SU-DHL-6 (cell line): Measurements from ENCODE around the gene KREMEN1.

ENCODE experiments used
- EZH2phosphoT487 ChIP-seq: fragments of 200-600 bp; sonication (generic), shearing (Covaris generic); conservative IDR thresholded peaks from 2 replicates; pipeline ENCODE4 v1.6.1; 2018; ENCODE audit warnings: mild to moderate bottlenecking, antibody characterized with exemption, low read length, moderate library complexity, mixed read lengths
- TF ChIP-seq, protein P1 (sequence below): fragments of 200-600 bp; sonication (generic); IDR thresholded peaks from one replicate; pipeline ENCODE4 v1.5.1; 2017; ENCODE audit warnings: antibody characterized with exemption, mild to moderate bottlenecking, low read length, moderate library complexity; ENCODE audit not compliant: insufficient read depth, poor library complexity, severe bottlenecking

DNA sequence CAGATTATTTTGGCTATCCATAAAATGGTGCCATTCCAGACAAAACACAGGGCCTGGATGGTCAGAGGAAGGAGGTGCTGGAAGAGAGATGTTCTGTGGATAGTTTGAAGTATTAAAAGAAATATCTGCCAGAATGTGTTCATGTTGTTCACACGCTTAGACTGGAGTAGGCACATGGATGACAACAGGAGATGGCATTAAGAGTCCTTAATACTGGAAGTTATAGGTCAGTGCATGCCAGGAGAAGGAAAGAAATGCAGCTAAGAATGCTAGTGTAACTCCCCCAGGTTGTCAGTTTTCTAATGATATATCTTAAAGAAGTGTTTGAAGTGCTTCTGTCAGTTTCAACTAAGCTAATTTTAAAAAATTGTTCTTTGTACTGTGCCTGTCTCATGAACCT is 20.2 kb downstream of the KREMEN1 start:
- TF ChIP-seq, protein P1, sequence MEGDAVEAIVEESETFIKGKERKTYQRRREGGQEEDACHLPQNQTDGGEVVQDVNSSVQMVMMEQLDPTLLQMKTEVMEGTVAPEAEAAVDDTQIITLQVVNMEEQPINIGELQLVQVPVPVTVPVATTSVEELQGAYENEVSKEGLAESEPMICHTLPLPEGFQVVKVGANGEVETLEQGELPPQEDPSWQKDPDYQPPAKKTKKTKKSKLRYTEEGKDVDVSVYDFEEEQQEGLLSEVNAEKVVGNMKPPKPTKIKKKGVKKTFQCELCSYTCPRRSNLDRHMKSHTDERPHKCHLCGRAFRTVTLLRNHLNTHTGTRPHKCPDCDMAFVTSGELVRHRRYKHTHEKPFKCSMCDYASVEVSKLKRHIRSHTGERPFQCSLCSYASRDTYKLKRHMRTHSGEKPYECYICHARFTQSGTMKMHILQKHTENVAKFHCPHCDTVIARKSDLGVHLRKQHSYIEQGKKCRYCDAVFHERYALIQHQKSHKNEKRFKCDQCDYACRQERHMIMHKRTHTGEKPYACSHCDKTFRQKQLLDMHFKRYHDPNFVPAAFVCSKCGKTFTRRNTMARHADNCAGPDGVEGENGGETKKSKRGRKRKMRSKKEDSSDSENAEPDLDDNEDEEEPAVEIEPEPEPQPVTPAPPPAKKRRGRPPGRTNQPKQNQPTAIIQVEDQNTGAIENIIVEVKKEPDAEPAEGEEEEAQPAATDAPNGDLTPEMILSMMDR, result no peak
- TF ChIP-seq EZH2phosphoT487, result no peak
